ENCODE measurements around the gene DLD. TPM values are rescaled to one million over a fixed set of nuclear protein-coding genes. Genes with fewer than 3 reads are reported as not detected.

The DLD gene
- total and polyA plus RNA-seq, 2 experiments from 2014 or later: 38.1 to 76.2 TPM

DNA sequence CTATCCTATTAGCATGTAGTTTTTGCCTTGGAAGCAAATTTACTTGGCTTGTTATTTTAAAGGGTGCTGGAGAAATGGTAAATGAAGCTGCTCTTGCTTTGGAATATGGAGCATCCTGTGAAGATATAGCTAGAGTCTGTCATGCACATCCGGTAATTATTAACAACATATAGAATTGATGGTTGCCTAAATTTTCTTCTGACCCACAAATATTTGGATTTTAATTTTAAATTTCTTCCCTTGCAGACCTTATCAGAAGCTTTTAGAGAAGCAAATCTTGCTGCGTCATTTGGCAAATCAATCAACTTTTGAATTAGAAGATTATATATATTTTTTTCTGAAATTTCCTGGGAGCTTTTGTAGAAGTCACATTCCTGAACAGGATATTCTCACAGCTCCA lies 28.0 kb downstream of the DLD start:
- Histone ChIP-seq H3K79me2 (replicated peaks; ENCODE audit: insufficient read depth) (peaks cover 5% of the 10 kb centered on the region; the same call in 1 of the 2 replicates), H4K20me1 (replicated peaks; ENCODE audit: insufficient read depth) (0 out of 2 replicates have a peak, but pooled peaks cover 4% of the 10 kb centered on the region), H3K27ac (ENCODE audit: low read depth) (no peak overlapping the region), H3K4me1 (ENCODE audit: insufficient read depth) (peaks cover 3% of the 10 kb centered on the region), H3K9me2 (ENCODE audit: insufficient read depth) (no peaks in the 10 kb centered on the region), H3K4me3 (no peak overlapping the region), H3F3A (replicated peaks; ENCODE audit: low read depth) (no peaks in the 10 kb centered on the region), H3K36me3 (ENCODE audit: insufficient read depth) (peaks cover 34% of the 10 kb centered on the region), H3K27me3 (ENCODE audit: insufficient read depth) (no peaks in the 10 kb centered on the region), H2AFZ (no peak overlapping the region), H3K4me2 (no peak overlapping the region)
- Mint-ChIP-seq H3K4me3 (no peak overlapping the region), H3K36me3 (ENCODE audit: low read depth) (peaks cover 65% of the 10 kb centered on the region), H3K27ac (no peak overlapping the region), H3K27me3 (ENCODE audit: insufficient read depth, low read depth, poor library complexity) (no peaks in the 10 kb centered on the region), H3K9me3 (no peaks in the 10 kb centered on the region), H3K4me1 (peaks cover 2% of the 10 kb centered on the region; the same call in 2 of the 3 replicates)
- no peak for TF ChIP-seq EZH2 (IDR thresholded peaks at IDR 0.05; ENCODE audit: low read depth, unreplicated experiment)
- no peak for TF ChIP-seq NANOG (IDR thresholded peaks at IDR 0.05; ENCODE audit: borderline replicate concordance)
- TF ChIP-seq, protein P1, sequence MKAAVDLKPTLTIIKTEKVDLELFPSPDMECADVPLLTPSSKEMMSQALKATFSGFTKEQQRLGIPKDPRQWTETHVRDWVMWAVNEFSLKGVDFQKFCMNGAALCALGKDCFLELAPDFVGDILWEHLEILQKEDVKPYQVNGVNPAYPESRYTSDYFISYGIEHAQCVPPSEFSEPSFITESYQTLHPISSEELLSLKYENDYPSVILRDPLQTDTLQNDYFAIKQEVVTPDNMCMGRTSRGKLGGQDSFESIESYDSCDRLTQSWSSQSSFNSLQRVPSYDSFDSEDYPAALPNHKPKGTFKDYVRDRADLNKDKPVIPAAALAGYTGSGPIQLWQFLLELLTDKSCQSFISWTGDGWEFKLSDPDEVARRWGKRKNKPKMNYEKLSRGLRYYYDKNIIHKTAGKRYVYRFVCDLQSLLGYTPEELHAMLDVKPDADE (IDR thresholded peaks at IDR 0.05): no peak
- TF ChIP-seq POLR2AphosphoS5 (IDR thresholded peaks at IDR 0.05; ENCODE audit: low read depth): no peak
- TF ChIP-seq, protein P2, sequence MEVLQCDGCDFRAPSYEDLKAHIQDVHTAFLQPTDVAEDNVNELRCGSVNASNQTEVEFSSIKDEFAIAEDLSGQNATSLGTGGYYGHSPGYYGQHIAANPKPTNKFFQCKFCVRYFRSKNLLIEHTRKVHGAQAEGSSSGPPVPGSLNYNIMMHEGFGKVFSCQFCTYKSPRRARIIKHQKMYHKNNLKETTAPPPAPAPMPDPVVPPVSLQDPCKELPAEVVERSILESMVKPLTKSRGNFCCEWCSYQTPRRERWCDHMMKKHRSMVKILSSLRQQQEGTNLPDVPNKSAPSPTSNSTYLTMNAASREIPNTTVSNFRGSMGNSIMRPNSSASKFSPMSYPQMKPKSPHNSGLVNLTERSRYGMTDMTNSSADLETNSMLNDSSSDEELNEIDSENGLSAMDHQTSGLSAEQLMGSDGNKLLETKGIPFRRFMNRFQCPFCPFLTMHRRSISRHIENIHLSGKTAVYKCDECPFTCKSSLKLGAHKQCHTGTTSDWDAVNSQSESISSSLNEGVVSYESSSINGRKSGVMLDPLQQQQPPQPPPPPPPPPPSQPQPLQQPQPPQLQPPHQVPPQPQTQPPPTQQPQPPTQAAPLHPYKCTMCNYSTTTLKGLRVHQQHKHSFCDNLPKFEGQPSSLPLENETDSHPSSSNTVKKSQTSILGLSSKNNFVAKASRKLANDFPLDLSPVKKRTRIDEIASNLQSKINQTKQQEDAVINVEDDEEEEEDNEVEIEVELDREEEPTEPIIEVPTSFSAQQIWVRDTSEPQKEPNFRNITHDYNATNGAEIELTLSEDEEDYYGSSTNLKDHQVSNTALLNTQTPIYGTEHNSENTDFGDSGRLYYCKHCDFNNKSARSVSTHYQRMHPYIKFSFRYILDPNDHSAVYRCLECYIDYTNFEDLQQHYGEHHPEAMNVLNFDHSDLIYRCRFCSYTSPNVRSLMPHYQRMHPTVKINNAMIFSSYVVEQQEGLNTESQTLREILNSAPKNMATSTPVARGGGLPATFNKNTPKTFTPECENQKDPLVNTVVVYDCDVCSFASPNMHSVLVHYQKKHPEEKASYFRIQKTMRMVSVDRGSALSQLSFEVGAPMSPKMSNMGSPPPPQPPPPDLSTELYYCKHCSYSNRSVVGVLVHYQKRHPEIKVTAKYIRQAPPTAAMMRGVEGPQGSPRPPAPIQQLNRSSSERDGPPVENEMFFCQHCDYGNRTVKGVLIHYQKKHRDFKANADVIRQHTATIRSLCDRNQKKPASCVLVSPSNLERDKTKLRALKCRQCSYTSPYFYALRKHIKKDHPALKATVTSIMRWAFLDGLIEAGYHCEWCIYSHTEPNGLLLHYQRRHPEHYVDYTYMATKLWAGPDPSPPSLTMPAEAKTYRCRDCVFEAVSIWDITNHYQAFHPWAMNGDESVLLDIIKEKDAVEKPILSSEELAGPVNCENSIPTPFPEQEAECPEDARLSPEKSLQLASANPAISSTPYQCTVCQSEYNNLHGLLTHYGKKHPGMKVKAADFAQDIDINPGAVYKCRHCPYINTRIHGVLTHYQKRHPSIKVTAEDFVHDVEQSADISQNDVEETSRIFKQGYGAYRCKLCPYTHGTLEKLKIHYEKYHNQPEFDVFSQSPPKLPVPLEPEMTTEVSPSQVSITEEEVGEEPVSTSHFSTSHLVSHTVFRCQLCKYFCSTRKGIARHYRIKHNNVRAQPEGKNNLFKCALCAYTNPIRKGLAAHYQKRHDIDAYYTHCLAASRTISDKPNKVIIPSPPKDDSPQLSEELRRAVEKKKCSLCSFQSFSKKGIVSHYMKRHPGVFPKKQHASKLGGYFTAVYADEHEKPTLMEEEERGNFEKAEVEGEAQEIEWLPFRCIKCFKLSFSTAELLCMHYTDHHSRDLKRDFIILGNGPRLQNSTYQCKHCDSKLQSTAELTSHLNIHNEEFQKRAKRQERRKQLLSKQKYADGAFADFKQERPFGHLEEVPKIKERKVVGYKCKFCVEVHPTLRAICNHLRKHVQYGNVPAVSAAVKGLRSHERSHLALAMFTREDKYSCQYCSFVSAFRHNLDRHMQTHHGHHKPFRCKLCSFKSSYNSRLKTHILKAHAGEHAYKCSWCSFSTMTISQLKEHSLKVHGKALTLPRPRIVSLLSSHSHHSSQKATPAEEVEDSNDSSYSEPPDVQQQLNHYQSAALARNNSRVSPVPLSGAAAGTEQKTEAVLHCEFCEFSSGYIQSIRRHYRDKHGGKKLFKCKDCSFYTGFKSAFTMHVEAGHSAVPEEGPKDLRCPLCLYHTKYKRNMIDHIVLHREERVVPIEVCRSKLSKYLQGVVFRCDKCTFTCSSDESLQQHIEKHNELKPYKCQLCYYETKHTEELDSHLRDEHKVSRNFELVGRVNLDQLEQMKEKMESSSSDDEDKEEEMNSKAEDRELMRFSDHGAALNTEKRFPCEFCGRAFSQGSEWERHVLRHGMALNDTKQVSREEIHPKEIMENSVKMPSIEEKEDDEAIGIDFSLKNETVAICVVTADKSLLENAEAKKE (CRISPR knock-in tag; IDR thresholded peaks at IDR 0.05): no peak
- TF ChIP-seq, protein P3, sequence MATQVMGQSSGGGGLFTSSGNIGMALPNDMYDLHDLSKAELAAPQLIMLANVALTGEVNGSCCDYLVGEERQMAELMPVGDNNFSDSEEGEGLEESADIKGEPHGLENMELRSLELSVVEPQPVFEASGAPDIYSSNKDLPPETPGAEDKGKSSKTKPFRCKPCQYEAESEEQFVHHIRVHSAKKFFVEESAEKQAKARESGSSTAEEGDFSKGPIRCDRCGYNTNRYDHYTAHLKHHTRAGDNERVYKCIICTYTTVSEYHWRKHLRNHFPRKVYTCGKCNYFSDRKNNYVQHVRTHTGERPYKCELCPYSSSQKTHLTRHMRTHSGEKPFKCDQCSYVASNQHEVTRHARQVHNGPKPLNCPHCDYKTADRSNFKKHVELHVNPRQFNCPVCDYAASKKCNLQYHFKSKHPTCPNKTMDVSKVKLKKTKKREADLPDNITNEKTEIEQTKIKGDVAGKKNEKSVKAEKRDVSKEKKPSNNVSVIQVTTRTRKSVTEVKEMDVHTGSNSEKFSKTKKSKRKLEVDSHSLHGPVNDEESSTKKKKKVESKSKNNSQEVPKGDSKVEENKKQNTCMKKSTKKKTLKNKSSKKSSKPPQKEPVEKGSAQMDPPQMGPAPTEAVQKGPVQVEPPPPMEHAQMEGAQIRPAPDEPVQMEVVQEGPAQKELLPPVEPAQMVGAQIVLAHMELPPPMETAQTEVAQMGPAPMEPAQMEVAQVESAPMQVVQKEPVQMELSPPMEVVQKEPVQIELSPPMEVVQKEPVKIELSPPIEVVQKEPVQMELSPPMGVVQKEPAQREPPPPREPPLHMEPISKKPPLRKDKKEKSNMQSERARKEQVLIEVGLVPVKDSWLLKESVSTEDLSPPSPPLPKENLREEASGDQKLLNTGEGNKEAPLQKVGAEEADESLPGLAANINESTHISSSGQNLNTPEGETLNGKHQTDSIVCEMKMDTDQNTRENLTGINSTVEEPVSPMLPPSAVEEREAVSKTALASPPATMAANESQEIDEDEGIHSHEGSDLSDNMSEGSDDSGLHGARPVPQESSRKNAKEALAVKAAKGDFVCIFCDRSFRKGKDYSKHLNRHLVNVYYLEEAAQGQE (IDR thresholded peaks at IDR 0.05; ENCODE audit: unreplicated experiment): no peak
- TF ChIP-seq EZH2phosphoT487 (IDR thresholded peaks at IDR 0.05; ENCODE audit: unreplicated experiment): no peak
- no peak for TF ChIP-seq STAT1 (IDR thresholded peaks at IDR 0.05; ENCODE audit: unreplicated experiment)
- no peak for TF ChIP-seq JUNB (IDR thresholded peaks at IDR 0.05; ENCODE audit: unreplicated experiment)
- TF ChIP-seq ZNF331 (CRISPR knock-in tag; IDR thresholded peaks at IDR 0.05; ENCODE audit: low read depth): no peak
- TF ChIP-seq ZNF114 (CRISPR knock-in tag; IDR thresholded peaks at IDR 0.05): no peak
- TF ChIP-seq, protein P4, sequence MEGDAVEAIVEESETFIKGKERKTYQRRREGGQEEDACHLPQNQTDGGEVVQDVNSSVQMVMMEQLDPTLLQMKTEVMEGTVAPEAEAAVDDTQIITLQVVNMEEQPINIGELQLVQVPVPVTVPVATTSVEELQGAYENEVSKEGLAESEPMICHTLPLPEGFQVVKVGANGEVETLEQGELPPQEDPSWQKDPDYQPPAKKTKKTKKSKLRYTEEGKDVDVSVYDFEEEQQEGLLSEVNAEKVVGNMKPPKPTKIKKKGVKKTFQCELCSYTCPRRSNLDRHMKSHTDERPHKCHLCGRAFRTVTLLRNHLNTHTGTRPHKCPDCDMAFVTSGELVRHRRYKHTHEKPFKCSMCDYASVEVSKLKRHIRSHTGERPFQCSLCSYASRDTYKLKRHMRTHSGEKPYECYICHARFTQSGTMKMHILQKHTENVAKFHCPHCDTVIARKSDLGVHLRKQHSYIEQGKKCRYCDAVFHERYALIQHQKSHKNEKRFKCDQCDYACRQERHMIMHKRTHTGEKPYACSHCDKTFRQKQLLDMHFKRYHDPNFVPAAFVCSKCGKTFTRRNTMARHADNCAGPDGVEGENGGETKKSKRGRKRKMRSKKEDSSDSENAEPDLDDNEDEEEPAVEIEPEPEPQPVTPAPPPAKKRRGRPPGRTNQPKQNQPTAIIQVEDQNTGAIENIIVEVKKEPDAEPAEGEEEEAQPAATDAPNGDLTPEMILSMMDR (conservative IDR thresholded peaks at IDR 0.05; ENCODE audit: low read depth in 2 of 2): no peak
- no peak for TF ChIP-seq CREB1 (CRISPR knock-in tag; IDR thresholded peaks at IDR 0.05; ENCODE audit: low read depth)
- ATAC-seq (no peak), DNase-seq (ENCODE audit: low spot score) (no peak)

Data from GM23338 (cell line).